Thyroid gland (tissue), 4 donors: ENCODE data around the gene MAP3K7CL.

Experiments used
- POLR2A ChIP-seq, 2 donors: fragments of 450-650 bp; IDR thresholded peaks; one replicate each; pipeline ENCODE4 v1.6.1; 2017; ENCODE audit warnings: antibody characterized with exemption in 2 of 2, mild to moderate bottlenecking in 2 of 2, moderate library complexity in 1 of 2
- TF ChIP-seq, protein P1 (sequence below), 6 experiments: fragments of 200-600 bp in 3 of 6; fragments of 450-650 bp in 3 of 6; sonication (generic) in 3 of 6; IDR thresholded peaks; one replicate each; pipeline ENCODE4 v1.5.1; 2016 to 2019; ENCODE audit warnings: antibody characterized with exemption in 6 of 6, mild to moderate bottlenecking in 2 of 6, inconsistent platforms in 1 of 6, moderate library complexity in 1 of 6

GRCh38 chr21:29092102-29092959 is 38.1 kb upstream of the MAP3K7CL start:
- TF ChIP-seq POLR2A (IDR thresholded peaks at IDR 0.05), result no peak
- TF ChIP-seq, protein P1, sequence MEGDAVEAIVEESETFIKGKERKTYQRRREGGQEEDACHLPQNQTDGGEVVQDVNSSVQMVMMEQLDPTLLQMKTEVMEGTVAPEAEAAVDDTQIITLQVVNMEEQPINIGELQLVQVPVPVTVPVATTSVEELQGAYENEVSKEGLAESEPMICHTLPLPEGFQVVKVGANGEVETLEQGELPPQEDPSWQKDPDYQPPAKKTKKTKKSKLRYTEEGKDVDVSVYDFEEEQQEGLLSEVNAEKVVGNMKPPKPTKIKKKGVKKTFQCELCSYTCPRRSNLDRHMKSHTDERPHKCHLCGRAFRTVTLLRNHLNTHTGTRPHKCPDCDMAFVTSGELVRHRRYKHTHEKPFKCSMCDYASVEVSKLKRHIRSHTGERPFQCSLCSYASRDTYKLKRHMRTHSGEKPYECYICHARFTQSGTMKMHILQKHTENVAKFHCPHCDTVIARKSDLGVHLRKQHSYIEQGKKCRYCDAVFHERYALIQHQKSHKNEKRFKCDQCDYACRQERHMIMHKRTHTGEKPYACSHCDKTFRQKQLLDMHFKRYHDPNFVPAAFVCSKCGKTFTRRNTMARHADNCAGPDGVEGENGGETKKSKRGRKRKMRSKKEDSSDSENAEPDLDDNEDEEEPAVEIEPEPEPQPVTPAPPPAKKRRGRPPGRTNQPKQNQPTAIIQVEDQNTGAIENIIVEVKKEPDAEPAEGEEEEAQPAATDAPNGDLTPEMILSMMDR (IDR thresholded peaks at IDR 0.05), result no peak
